GM18861 (cell line): ENCODE data around the gene ZNF557.

Experiments
- ATAC-seq: cut with Tn5 transposase; IDR thresholded peaks from one replicate; pipeline ENCODE4 v1.9.1; 2021; ENCODE audit not compliant: unreplicated experiment

ZNF557 gene

GRCh38 chr19:7124782-7125181 lies 55.3 kb downstream of the ZNF557 start:
- no peak for ATAC-seq

GRCh38 chr19:7125221-7125620 lies 55.7 kb downstream of the ZNF557 start:
- no peak for ATAC-seq

GRCh38 chr19:7126132-7126531 lies 56.6 kb downstream of the ZNF557 start:
- no peak for ATAC-seq

GRCh38 chr19:7130043-7130442 lies 60.5 kb downstream of the ZNF557 start:
- ATAC-seq, result no peak

GRCh38 chr19:7132054-7132453 lies 62.6 kb downstream of the ZNF557 start:
- ATAC-seq, result no peak

GRCh38 chr19:7137120-7137519 lies 67.6 kb downstream of the ZNF557 start:
- ATAC-seq, result no peak
